ENCODE measurements around the gene PALS1.

DNA sequence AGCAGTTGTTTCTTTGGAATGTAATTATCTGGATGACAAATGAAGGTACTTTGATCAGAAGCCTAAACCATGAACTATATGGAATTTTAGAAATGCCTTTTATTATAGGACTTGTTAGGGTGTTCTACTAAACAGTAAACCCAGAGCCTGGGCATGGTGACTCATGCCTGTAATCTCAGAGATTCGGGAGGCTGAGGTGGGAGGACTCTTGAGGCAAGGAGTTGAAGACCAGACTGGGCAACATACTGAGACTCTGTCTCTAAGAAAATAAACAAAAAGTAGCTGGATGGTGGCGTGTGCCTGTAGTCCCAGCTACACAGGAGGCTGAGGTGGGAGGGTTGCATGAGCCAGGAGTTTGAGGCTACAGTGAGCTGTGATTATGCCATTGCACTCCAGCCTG, 23.9 kb downstream of the PALS1 start:
- TF ChIP-seq, protein P1, sequence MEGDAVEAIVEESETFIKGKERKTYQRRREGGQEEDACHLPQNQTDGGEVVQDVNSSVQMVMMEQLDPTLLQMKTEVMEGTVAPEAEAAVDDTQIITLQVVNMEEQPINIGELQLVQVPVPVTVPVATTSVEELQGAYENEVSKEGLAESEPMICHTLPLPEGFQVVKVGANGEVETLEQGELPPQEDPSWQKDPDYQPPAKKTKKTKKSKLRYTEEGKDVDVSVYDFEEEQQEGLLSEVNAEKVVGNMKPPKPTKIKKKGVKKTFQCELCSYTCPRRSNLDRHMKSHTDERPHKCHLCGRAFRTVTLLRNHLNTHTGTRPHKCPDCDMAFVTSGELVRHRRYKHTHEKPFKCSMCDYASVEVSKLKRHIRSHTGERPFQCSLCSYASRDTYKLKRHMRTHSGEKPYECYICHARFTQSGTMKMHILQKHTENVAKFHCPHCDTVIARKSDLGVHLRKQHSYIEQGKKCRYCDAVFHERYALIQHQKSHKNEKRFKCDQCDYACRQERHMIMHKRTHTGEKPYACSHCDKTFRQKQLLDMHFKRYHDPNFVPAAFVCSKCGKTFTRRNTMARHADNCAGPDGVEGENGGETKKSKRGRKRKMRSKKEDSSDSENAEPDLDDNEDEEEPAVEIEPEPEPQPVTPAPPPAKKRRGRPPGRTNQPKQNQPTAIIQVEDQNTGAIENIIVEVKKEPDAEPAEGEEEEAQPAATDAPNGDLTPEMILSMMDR (IDR thresholded peaks at IDR 0.05; ENCODE audit: low read depth, low read length): no peak
- no peak for TF ChIP-seq POLR2A (IDR thresholded peaks at IDR 0.05; ENCODE audit: extremely low read depth, insufficient read length)

Measured in NB4 (cell line).